ENCODE measurements around the gene KDM2A. TPM values are rescaled to one million over a fixed set of nuclear protein-coding genes. Genes with fewer than 3 reads are reported as not detected.

The KDM2A gene
- total RNA-seq, 1 donor from 2014 or later, result 97.5 TPM

DNA sequence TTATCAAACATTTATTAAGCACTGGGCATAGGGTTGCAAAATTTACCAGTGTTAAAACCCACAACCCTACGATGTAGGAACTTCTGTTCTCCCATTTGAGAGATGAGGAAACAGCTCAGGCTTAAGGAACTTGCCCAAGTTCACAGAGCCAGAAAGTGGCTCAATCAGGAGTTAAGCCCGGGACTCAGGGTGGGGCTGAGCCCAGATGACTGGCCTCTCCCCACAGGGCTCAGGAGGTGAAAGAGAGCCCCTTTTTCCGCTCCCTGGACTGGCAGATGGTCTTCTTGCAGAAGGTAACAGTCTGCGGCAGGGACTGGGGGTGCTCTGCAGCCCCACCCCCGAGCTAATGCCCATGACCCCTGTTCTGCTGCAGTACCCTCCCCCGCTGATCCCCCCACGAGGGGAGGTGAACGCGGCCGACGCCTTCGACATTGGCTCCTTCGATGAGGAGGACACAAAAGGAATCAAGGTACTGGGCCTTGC is 164.5 kb downstream of the KDM2A start:
- Mint-ChIP-seq H3K4me3 (no peak overlapping the region), H3K27ac (no peak overlapping the region)
- TF ChIP-seq CTCF (conservative IDR thresholded peaks at IDR 0.05), result no peak

DNA sequence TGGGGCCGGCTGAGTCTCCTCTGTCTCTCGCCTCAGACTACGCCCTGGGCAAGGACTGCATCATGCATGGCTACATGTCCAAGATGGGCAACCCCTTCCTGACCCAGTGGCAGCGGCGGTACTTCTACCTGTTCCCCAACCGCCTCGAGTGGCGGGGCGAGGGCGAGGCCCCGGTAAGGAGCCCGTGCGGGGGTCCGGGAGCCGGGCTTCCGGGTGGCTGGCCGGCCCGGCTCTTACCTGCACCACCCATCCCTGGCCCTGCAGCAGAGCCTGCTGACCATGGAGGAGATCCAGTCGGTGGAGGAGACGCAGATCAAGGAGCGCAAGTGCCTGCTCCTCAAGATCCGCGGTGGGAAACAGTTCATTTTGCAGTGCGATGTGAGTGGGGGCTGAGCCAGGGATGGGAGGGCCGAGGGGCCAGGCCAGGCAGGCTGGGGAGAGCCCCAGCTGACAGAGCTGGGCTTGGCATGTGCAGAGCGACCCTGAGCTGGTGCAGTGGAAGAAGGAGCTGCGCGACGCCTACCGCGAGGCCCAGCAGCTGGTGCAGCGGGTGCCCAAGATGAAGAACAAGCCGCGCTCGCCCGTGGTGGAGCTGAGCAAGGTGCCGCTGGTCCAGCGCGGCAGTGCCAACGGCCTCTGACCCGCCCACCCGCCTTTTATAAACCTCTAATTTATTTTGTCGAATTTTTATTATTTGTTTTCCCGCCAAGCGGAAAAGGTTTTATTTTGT is 165.9 kb downstream of the KDM2A start:
- no peak for DNase-seq (ENCODE audit: extremely low spot score, unreplicated experiment)
- Mint-ChIP-seq H3K27ac (no peak overlapping the region), H3K9me3 (no peaks in the 10 kb centered on the region), H3K36me3 (no peaks in the 10 kb centered on the region), H3K4me1 (ENCODE audit: unreplicated experiment) (peaks cover 11% of the 10 kb centered on the region), H3K4me3 (no peak overlapping the region), H3K27me3 (no peaks in the 10 kb centered on the region)
- no peak for TF ChIP-seq CTCF (conservative IDR thresholded peaks at IDR 0.05)

More for the DNA sequence above, 164.5 kb downstream of the KDM2A start:
- no peak for DNase-seq (ENCODE audit: extremely low spot score, unreplicated experiment)
- H3K4me1 Mint-ChIP-seq (ENCODE audit: unreplicated experiment), result peaks cover 11% of the 10 kb centered on the region
- H3K9me3 Mint-ChIP-seq, result no peaks in the 10 kb centered on the region
- no peaks in the 10 kb centered on the region for H3K36me3 Mint-ChIP-seq
- H3K27me3 Mint-ChIP-seq, result no peaks in the 10 kb centered on the region

- no peak for TF ChIP-seq CTCF (conservative IDR thresholded peaks at IDR 0.05)
- H3K4me3 Mint-ChIP-seq, result no peak overlapping the region
- H3K27ac Mint-ChIP-seq, result no peak overlapping the region
- H3K36me3 Mint-ChIP-seq, result no peaks in the 10 kb centered on the region
- H3K4me1 Mint-ChIP-seq (ENCODE audit: unreplicated experiment), result peaks cover 11% of the 10 kb centered on the region
- H3K9me3 Mint-ChIP-seq, result no peaks in the 10 kb centered on the region
- no peak for DNase-seq (ENCODE audit: extremely low spot score, unreplicated experiment)
- H3K27me3 Mint-ChIP-seq, result no peaks in the 10 kb centered on the region
These were observed 166.8 kb downstream of the KDM2A start for GRCh38 chr11:67285541-67286498.

DNA sequence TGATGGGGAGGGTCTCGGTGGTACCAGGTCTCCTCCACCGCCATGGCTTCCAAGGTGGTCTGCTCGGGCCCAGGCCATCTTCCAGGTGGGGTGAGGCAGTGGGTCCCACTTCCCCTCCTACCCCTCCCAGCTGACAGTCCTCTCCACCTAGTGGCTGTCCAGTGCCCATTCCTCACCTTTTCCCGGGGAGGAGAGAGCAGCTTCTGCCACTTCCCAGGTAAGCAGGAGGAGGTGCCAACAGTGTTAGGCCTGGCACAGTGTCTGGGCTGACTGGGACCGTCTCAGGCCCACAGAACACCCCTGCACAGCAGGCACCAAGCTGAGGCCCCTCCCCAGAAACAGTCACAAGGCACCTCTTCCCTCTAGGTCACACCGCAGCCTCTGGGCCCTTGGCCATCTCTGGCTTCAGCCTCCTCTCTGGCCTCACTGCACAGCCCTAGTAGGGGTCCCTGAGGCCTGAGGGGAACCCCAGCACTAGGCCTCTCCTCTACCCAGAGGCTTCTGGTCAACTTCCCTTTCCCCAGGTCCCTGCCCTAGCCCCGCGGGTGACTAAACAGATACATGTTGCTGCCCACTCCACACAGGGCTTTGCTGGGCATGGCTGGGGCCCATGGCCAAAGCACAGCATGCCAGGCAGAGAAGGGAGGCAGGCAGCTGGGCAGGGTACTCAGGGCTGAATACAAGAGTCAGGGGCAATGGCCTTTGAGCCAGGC is 167.7 kb downstream of the KDM2A start:
- Mint-ChIP-seq H3K27me3 (no peaks in the 10 kb centered on the region), H3K4me3 (peak overlapping the region; percentile 83), H3K36me3 (no peaks in the 10 kb centered on the region), H3K27ac (peak overlapping the region; percentile 89), H3K4me1 (ENCODE audit: unreplicated experiment) (peaks cover 11% of the 10 kb centered on the region), H3K9me3 (no peaks in the 10 kb centered on the region)
- no peak for TF ChIP-seq CTCF (conservative IDR thresholded peaks at IDR 0.05)
- DNase-seq (ENCODE audit: extremely low spot score, unreplicated experiment), result no peak
